ENCODE results near the gene MYO15B.
A peak's percentile ranks its signal among the peaks of the same experiment; 100 is the strongest.

Gene MYO15B

GRCh38 chr17:75672011-75672410, 84.4 kb downstream of the MYO15B start:
- H3K27ac ChIP-seq: no peak overlapping the region
- no peak overlapping the region for H3K4me2 ChIP-seq
- H3K9ac ChIP-seq: peak overlapping the region in 1 of 11 experiments; percentile 33; a peak in 1 of 22 replicates
- H3K9me3 ChIP-seq (replicated peaks in 1 of 11): no peaks in the 10 kb centered on the region
- H3K4me3 ChIP-seq: no peak overlapping the region
- peaks cover 57 to 84% (median 76%) of the 10 kb centered on the region in 11 experiments for H3K36me3 ChIP-seq
- H4K20me1 ChIP-seq: peaks cover 0 to 73% (median 26%) of the 10 kb centered on the region in 11 experiments; a peak in 15 of 22 replicates
- no peak for TF ChIP-seq Cebpa-rat (IDR thresholded peaks at IDR 0.05)
- no peaks in the 10 kb centered on the region for H3K27me3 ChIP-seq
- peaks cover 15 to 48% (median 30%) of the 10 kb centered on the region in 10 experiments for H3K4me1 ChIP-seq

GRCh38 chr17:75673487-75673886, 85.9 kb downstream of the MYO15B start:
- H3K36me3 ChIP-seq: peaks cover 64 to 95% (median 87%) of the 10 kb centered on the region in 11 experiments

More at GRCh38 chr17:75673487-75673886, 85.9 kb downstream of the MYO15B start:
- TF ChIP-seq Cebpa-rat (IDR thresholded peaks at IDR 0.05): no peak
- peak overlapping the region in 4 of 11 experiments; percentile 22 to 75 (median 30); a peak in 3 of 22 replicates for H3K9ac ChIP-seq
- peak overlapping the region in 4 of 11 experiments; percentile 78 to 86 (median 83); a peak in 7 of 22 replicates for H3K27ac ChIP-seq
- no peak overlapping the region for H3K4me3 ChIP-seq
- H3K4me2 ChIP-seq: no peak overlapping the region
- H3K9me3 ChIP-seq (replicated peaks in 1 of 11): no peaks in the 10 kb centered on the region
- H3K27me3 ChIP-seq: no peaks in the 10 kb centered on the region
- H4K20me1 ChIP-seq: peaks cover 0 to 69% (median 26%) of the 10 kb centered on the region in 11 experiments; a peak in 15 of 22 replicates
- peaks cover 8 to 56% (median 31%) of the 10 kb centered on the region in 10 experiments for H3K4me1 ChIP-seq
